GM13977 (cell line): ENCODE measurements around the gene MAPK14.

ENCODE experiments used
- DNase-seq: peaks from one replicate; pipeline ENCODE4 v3.0.0; 2012; ENCODE audit warnings: low spot score
- CTCF ChIP-seq: IDR thresholded peaks from 2 replicates; pipeline ENCODE4 v1.5.1; 2012; ENCODE audit warnings: mild to moderate bottlenecking, control low read depth; ENCODE audit not compliant: insufficient read depth; ENCODE audit errors: extremely low read depth, missing control alignments
- in situ Hi-C: fragments of 300-500 bp; cut with MboI; formaldehyde crosslinking; loops from one replicate; pipeline ENCODE4 v1.12.0; 2022; ENCODE audit warnings: low sequenced_read_pairs, low pct_unique_long_range_greater_than_20kb, mixed read lengths, inconsistent platforms; ENCODE audit not compliant: unreplicated experiment

The MAPK14 gene

GRCh38 chr6:36035225-36035624 lies 7.6 kb downstream of the MAPK14 start:
- in situ Hi-C loops, result loop anchor here (10.0 kb wide), 1 partner anchor 50 kb away; no protein-coding TSS in a partner anchor
- no peak for TF ChIP-seq CTCF
- DNase-seq, result no peak

- TF ChIP-seq CTCF, result no peak
- no peak for DNase-seq
- in situ Hi-C loops, result loop anchor here (10.0 kb wide), 1 partner anchor 47 kb away; no protein-coding TSS in a partner anchor
Measured at GRCh38 chr6:36038120-36038876, 10.7 kb downstream of the MAPK14 start.

- no peak for TF ChIP-seq CTCF
- no peak for DNase-seq
- in situ Hi-C loops, result loop anchor here (10.0 kb wide), 1 partner anchor 46 kb away; no protein-coding TSS in a partner anchor
Measured at GRCh38 chr6:36039112-36039511, 11.5 kb downstream of the MAPK14 start.

- in situ Hi-C loops, result no loop called here
- DNase-seq, result no peak
- no peak for TF ChIP-seq CTCF
Measured at GRCh38 chr6:36040958-36041357, 13.3 kb downstream of the MAPK14 start.

- TF ChIP-seq CTCF, result no peak
- in situ Hi-C loops, result no loop called here
- no peak for DNase-seq
Measured at GRCh38 chr6:36042618-36043260, 15.1 kb downstream of the MAPK14 start.

GRCh38 chr6:36049582-36049981 lies 22.0 kb downstream of the MAPK14 start:
- no peak for TF ChIP-seq CTCF
- no peak for DNase-seq
- in situ Hi-C loops, result no loop called here
